GM12874 (cell line): ENCODE results near the gene MAP3K21.

Source experiments
- CTCF ChIP-seq: IDR thresholded peaks from 2 replicates; pipeline ENCODE4 v1.5.1; 2011; ENCODE audit warnings: low read depth, mild to moderate bottlenecking, control low read depth, low read length, moderate library complexity; ENCODE audit not compliant: insufficient read depth

MAP3K21 gene

GRCh38 chr1:233326811-233327650, 493 bp upstream of the MAP3K21 start:
- TF ChIP-seq CTCF: no peak

GRCh38 chr1:233328142-233328921, 808 bp downstream of the MAP3K21 start:
- no peak for TF ChIP-seq CTCF

GRCh38 chr1:233331676-233332519, 4.4 kb downstream of the MAP3K21 start:
- no peak for TF ChIP-seq CTCF

GRCh38 chr1:233333086-233333485, 5.6 kb downstream of the MAP3K21 start:
- no peak for TF ChIP-seq CTCF

GRCh38 chr1:233334092-233334491, 6.6 kb downstream of the MAP3K21 start:
- TF ChIP-seq CTCF: no peak

- no peak for TF ChIP-seq CTCF
These were observed 9.3 kb downstream of the MAP3K21 start for GRCh38 chr1:233336554-233337456.
